GM19328 (cell line): ENCODE data around the gene WIPF2.
"Not testable (repeated sequence)": the region's sequence is repeated elsewhere in the genome, so short reads cannot be mapped to it uniquely, and the experiment has no call there.

ENCODE experiments used
- ATAC-seq: cut with Tn5 transposase; IDR thresholded peaks from one replicate; pipeline ENCODE4 v1.9.1; 2021; ENCODE audit warnings: mild to moderate bottlenecking, moderate library complexity; ENCODE audit not compliant: unreplicated experiment

WIPF2 gene

DNA sequence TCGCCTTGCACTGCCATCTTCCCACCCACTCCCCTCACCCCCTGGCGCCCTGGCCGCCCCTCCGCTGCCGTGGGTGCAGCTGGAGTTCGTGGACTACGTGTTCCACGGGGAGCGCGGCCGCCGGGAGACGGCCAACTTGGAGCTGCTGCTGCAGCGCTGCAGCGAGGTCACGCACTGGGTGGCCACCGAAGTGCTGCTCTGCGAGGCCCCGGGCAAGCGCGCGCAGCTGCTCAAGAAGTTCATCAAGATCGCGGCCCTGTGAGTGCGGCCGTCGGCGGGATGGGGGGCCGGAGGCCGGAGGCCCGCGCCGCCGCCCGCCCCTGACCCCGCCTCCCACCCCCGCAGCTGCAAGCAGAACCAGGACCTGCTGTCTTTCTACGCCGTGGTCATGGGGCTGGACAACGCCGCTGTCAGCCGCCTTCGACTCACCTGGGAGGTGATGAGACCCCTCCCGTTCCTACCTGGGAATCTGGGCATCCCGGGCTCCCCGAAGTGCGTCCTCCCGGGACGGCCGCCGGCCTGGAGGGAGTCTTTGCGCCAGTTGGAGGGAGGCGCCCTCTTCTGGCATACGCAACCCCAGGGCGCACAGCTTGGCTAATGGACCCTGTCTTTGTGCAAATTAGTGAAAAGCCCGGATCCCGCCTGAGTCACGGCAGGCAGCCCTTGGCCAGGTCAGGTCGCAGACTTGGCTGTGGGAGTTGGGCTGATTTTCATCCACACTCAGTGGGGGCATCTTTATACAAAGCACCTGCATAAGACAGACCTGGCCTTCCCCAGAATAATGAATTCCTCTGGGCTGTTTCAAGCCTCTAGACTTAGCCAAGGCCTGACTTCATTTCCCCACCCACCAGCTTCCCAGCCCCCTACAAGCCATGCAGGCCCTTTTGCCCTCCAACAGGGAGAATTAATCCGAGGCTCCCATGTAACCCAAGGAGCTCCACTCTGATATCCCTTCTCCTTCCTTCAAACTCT is 27.6 kb upstream of the WIPF2 start:
- ATAC-seq, result peak; percentile 79

DNA sequence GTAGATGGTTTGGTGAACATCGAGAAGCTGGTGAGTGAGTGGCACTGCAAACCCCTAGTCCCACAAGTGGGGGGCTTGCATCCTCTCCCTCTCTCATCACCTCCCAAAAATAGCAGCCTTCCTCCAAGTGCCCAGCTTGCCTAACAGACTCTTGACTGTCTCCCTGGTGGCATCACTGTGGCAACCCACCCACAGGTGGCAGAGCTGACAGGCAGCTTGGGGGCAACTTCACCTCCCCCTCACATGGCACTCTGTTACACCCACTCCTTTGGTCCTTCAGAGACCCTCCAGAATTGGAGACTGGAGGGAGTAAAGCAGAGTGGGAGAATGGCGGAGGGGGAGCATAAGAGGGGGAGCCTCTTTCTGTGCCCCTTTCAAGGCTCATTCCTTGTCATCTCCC is 26.1 kb upstream of the WIPF2 start:
- no peak for ATAC-seq

DNA sequence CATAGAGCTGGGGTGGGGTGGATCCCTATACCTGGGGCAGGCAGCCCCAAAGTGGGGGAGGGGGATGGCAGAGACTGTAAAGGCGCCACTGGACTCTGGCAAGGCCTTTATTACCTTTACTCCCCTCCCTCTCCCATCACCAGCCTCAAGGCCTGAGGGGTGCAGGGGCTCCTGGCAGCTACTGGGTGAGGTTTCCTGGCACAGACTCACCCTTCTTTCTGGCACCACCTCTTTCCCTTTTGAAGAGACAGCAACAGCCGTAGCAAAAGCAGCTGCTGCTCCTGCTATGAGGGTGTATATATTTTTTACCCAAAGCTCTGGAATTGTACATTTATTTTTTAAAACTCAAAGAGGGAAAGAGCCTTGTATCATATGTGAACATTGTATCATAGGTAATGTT is 24.3 kb upstream of the WIPF2 start:
- ATAC-seq, result no peak

DNA sequence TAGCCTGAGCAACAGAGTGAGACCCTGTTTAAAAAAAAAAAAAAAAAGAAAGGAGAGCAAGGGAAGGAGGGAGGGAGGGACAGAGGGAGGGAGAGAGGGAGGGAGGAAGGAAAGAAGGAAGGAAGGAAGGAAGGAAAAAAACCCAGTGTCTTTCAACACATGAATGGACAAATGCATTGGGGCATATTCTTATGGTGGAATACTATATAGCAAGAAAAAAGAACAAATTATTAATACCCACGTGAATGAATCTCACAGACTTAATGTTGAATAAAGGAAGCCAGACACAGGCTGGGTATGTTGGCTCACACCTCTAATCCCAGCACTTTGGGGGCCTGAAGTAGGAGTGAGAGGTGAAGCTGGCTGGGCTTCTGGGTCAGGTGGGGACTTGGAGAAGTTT is 21.6 kb upstream of the WIPF2 start:
- ATAC-seq, result no peak

DNA sequence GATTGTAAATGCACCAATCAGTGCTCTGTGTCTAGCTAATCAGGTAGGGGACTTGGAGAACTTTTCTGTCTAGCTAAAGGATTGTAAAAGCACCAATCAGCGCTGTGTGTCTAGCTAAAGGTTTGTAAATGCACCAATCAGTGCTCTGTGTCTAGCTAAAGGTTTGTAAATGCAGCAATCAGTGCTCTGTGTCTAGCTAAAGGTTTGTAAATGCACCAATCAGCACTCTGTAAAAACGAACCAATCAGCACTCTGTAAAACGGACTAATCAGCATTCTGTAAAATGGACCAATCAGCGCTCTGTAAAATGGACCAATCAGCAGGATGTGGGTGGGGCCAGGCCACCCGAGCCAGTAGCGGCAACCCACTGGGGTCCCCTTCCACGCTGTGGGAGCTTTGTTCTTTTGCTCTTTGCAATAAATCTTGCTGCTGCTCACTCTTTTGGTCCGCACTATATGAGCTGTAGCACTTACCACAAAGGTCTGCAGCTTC is 21.1 kb upstream of the WIPF2 start:
- ATAC-seq, result not testable (repeated sequence)

DNA sequence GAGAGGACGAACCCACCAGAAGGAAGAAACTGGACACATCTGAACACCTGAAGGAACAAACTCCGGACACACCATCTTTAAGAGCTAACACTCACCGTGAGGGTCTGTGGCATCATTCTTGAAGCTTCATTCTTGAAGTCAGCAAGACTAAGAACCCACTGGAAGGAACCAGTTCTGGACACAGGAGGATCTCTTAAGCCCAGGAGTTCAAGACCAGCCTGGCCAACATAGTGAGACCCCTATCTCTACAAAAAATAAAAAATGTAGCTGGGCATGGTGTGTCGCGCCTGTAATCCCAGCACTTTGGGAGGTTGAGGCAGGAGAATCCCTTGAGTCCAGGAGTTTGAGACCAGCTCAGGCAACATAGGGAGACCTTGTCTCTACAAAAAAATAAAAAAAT is 20.5 kb upstream of the WIPF2 start:
- no peak for ATAC-seq

DNA sequence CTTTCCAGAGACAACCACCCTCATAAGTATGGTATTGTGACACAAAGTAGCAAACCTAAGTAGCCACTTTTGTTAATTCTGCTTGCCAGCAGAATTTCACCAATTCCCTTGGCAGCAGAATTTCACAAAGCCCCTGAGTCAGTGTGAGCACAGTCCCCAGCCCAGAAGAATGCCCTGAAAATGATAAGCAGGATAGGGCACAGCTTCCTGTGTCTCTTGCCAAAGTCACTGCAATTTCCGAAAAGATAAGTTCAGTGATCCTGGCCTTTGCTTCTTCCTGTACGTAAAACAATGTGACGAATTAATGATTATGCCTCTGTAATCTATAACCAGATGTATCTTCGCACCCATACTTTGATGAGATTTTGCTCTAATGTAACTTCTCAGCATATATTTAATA is 16.0 kb upstream of the WIPF2 start:
- no peak for ATAC-seq

DNA sequence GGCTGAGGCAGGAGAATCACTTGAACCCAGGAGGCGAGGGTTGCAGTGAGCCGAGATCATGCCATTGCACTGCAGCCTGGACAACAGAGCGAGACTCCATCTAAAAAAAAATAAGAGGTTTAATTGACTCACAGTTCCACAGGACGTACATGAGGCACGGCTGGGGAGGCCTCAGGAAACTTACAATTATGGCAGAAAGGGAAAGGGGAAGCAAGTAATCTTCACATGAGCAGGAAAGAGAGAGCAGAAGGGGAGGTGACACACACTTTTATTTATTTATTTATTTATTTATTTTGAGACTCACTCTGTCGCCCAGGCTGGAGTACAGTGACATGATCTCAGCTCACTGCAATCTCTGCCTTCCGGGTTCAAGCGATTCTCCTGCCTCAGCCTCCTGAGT is 12.9 kb upstream of the WIPF2 start:
- ATAC-seq, result not testable (repeated sequence)

DNA sequence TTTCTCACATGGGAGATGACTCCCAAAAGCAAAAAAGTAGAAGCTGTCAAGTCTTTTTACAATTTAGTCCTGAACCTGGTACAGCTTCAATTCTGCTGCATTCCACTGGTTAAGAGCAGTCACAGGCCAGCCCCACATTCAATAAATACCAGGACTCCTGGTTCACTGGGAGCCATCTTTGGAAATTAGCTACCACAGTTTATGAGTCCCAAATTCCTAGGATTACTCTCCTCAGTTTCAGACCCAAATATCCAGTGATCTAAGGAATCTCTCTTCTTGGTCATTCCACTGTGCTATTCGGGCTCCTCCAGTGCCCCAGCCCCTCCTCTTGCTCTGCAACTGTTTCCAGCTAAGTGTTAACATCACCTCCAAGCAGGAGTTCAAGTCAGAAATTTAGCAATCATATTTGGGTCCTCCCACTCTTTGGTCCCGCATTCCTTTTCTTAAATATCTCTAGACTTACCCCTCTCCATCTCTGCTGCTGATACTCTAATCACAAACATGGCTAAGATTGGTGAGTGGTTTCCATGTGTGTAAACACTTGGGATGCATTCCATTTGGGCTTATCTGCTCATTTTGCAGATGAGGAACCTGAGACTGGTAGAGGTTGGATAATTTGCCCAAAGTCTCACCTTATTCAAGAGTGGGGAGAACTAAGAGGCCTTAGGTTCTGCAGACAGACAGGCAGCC is 9.6 kb upstream of the WIPF2 start:
- no peak for ATAC-seq

DNA sequence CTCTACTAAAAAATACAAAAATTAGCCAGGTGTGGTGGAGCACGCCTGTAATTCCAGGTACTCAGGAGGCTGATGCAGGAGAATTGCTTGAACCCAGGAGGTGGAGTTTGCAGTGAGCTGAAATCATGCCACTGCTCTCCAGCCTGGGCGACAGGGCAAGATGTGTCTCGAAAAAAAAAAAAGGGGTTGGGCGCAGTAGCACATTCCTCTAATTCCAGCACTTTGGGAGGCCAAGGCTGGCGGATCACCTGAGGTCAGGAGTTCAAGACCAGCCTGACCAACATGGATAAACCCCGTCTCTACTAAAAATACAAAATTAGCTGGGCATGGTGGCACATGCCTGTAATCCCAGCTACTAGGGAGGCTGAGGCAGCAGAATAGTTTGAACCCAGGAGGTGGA is 5.2 kb upstream of the WIPF2 start:
- not testable (repeated sequence) for ATAC-seq

DNA sequence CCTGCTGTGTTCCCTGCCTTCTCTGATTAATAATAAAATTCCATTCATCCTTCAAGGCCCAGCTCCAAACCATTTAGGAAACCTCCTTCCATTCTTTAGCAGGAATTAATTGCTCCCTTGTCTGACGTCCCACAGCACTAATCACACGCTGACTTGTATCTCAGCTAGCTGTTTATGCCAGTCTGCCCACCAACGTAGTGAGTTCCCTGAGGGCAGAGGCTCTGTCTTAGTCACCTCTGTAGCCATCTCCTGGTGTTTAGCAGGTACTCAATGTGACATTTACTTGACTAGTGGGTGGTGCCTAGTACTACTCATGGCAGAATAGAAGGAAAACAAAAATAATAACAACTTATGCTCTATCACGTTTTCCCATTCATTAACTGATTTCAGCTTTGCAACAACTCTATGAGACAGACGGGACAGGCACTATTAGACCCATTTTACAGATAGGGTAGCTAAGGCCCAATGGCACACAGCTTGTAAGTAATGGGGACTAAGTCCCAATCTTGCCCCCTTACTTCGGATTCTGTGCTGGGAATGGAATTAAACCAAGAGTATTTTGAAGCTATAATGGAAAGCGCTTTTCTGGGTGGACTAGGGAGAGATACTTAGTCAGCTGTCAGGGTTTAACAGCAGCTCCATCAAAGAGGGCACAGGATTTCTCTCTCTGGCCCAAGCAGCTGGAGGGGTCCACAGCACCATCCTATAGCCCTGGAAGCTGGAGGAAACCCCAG is 931 bp upstream of the WIPF2 start:
- ATAC-seq, result no peak

DNA sequence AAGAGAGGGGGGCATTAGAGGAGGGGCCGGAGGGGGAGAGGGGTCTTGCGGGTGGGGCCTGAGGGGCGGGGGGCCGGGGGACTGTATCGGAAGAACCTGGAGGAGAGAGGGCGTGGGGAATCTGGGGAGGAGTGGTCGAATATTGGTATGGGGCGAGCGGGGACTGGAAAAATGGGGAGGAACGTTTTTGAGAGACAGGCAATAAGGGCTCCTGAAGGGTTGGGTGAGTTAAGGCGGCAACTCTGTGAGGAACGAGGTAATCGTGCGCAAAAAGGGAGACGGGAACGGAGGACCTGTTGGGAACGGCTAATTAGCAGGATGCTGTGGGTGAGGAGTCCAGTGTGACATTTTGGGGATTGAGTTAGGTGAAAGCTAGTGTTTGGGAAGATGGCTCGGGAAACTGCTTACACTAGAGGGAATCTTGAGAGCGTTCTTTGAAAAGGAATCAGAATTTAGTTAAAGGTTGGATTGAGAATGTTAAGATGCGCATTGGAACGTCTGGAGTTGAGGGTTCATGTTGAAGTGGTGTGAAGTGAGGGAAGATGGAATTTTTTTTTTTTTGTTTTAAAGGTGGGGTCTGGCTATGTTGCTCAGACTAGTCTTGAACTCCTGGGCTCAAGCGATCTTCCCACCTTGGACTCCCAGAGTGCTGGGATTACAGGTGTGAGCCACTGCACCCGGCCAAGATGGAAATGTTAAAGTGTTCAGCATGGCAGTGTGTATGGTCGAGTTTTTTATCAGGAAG is 662 bp downstream of the WIPF2 start:
- no peak for ATAC-seq

DNA sequence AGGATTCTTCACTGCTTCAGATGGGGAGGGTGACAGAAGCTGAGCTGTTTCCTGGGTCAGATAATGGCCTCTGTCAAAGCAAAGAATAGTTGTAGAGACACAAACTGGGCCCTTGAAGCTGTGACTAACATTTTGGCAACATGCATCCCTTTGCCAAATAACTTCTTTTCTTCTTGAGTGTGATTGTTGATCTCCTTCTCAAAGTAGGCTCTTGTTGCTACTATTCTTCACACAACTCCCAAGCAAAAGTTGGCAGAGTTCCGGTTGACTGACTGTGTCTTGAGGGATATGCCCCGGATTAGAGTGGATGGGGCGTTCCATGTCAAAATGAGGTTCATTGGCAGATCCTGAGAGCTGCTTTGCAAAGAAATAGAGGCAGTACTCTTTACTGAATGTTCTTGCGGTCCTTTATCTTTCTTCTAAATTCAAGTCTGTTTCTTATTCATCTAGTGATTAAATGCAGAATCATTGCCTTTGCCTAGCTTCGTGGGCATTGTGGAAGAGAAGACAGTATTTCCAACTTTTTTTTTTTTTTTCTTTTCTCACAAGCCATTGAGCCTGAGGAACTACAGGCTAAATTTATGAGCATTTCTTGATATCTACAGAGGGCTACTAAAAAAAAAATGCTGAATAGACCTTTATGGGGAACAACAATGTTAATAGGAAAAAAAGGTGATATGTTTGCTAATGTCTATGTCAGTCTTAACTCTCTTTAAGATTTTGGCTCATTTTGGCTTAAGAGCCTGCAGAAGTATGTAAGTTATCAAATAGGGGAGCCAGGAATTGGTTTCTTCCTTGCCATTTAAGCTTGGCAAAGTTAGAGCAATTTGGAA is 5.8 kb downstream of the WIPF2 start:
- ATAC-seq, result no peak

DNA sequence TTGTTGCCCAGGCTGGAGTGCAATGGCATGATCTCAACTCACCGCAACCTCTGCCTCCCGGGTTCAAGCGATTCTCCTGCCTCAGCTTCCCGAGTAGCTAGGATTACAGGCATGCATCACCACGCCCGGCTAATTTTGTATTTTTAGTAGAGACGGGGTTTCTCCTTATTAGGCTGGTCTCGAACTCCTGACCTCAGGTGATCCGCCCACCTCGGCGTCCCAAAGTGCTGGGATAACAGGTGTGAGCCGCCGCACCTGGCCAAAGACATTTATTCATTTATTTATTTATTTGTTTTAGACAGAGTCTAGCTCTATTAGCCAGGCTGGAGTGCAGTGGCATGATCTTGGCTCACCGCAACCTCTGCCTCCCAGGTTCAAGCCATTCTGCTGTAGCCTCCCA is 10.0 kb downstream of the WIPF2 start:
- ATAC-seq, result not testable (repeated sequence)

DNA sequence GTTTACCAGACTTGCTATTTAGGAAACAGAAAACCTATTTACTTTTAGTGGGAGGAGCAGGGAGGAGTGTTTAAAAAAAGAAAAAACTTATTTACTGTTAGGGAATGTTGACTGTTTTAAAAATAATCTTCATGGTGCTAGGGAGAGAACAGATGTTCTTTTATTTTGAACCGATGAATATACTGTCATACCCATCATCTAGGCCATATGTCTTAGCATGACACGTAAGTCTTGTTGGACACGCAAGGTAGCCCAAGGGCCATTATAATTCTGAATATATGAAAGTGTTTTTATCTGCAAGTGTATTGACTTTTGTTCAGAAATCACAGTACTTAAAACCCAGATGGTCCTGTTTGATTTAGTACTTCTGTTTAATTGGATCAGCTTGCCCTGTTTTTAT is 11.6 kb downstream of the WIPF2 start:
- ATAC-seq, result no peak

DNA sequence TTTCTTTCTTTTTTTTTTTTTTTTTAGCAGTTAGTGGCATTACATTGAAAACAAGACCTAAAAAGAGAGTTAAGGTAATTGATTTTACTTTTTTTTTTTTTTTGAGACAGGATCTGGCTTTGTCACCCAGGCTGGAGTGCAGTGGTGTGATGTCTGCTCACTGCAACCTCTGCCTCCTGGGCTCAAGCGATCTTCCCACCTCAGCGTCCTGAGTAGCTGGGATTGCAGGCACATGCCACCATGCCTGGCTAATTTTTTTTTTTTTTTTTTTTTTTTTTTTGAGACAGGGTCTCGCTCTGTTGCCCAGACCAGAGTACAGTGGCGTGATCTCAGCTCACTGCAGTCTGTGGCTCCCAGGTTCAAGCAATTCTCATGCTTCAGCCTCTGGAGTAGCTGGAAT is 12.8 kb downstream of the WIPF2 start:
- ATAC-seq, result not testable (repeated sequence)

DNA sequence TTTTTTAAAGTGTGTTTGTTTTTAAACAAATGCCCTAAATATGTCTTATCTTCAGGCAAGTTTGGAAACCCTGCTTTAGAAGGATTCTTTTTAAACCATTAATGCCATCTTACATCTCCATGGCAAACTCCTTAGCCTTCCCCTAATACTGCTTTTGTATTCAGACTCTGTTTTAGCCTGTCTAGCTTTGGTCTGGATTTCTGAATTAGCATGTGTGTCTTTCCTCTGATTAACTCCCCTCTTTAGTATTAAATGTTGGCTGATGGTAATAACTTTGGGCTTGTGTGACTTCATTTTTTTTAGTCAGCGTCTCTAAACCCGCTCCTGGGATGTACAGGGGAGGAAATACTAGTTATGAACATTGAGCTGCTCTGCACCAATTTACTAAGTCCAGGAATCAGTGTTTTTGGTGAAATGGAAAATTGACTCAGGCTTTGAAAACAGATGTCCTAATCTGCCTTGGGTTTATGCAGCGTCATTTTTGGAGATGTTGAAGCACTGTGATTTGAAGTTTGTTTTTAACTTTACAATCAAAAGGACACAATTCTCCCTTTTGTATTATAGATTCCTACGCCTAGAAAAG is 22.2 kb downstream of the WIPF2 start:
- ATAC-seq, result no peak

DNA sequence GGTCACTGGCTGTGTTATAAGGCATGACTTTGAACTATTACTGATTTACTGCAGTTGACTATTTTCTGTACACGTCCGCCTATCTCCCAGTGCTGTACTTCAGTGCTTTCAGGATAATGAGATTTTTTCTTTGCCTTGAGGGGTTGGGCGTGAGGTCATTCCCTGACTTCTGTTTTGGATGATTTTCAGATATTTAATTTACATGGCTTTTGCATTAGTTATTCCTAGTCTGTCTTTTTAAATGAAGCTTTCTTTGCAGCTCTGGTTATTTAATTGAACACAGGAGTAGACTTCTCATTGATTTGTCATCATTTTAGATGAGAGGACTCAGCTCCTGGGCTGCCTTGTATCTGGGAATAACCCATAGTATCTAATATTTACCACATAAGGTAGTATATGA is 23.7 kb downstream of the WIPF2 start:
- no peak for ATAC-seq

DNA sequence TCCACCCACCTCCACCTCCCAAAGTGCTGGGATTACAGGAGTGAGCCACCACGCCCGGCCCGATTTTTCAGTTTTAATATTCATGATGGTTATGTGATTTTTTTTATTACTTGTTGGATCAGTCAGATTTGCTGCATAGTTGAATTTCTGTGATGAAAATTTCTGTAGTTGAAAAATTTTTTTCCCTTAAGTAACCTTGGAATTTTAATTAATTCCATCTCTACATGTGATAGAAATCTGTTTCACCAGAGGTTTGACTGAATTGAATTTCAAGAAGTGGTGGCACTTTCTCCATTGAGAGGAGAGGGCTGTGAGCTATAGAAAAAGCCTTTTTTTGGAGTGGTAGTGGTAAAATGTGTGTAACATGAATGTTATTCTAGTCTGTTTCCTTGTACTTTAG is 24.7 kb downstream of the WIPF2 start:
- ATAC-seq, result no peak
